RWPE2 (cell line): ENCODE measurements around the gene PES1.
"Not testable (repeated sequence)": the region's sequence is repeated elsewhere in the genome, so short reads cannot be mapped to it uniquely, and the experiment has no call there.

ENCODE experiments used
- ATAC-seq: fragments of 200-7000 bp; cut with Tn5 transposase; 3 replicates; pipeline ENCODE4 v1.9.1; 2021; ENCODE audit warnings: low read depth
- DNase-seq: peaks from one replicate; pipeline ENCODE4 v3.0.0-alpha.2; 2020; ENCODE audit warnings: low spot score
- H3K27ac ChIP-seq: fragments of 450-650 bp; 2 replicates; pipeline ENCODE4 v1.5.1; 2017; ENCODE audit warnings: mild to moderate bottlenecking; ENCODE audit not compliant: poor library complexity, severe bottlenecking
- H3K27me3 ChIP-seq: fragments of 250-450 bp; sonication (Bioruptor Pico); 2 replicates; pipeline ENCODE4 v1.5.1; 2021; ENCODE audit warnings: mild to moderate bottlenecking, moderate library complexity; ENCODE audit not compliant: insufficient read depth, poor library complexity, severe bottlenecking
- H3K36me3 ChIP-seq: fragments of 250-450 bp; sonication (Bioruptor Pico); 2 replicates; pipeline ENCODE4 v1.5.1; 2020; ENCODE audit warnings: low read depth, mild to moderate bottlenecking, moderate library complexity
- H3K4me1 ChIP-seq: fragments of 250-450 bp; sonication (Bioruptor Pico); 2 replicates; pipeline ENCODE4 v1.5.1; 2021; ENCODE audit warnings: mild to moderate bottlenecking, moderate library complexity; ENCODE audit not compliant: insufficient read depth, poor library complexity, severe bottlenecking
- H3K4me3 ChIP-seq: fragments of 250-450 bp; sonication (Bioruptor Pico); 2 replicates; pipeline ENCODE4 v1.5.1; 2021; ENCODE audit warnings: mild to moderate bottlenecking, moderate library complexity; ENCODE audit not compliant: severe bottlenecking
- H3K9me3 ChIP-seq: fragments of 250-450 bp; sonication (Bioruptor Pico); 2 replicates; pipeline ENCODE4 v1.5.1; 2021; ENCODE audit warnings: mild to moderate bottlenecking, moderate library complexity; ENCODE audit not compliant: severe bottlenecking
- TF ChIP-seq, protein P1 (sequence below): fragments of 450-650 bp; IDR thresholded peaks from one replicate; pipeline ENCODE4 v1.5.1; 2017; ENCODE audit warnings: mild to moderate bottlenecking, moderate library complexity; ENCODE audit not compliant: poor library complexity, severe bottlenecking

The PES1 gene

DNA sequence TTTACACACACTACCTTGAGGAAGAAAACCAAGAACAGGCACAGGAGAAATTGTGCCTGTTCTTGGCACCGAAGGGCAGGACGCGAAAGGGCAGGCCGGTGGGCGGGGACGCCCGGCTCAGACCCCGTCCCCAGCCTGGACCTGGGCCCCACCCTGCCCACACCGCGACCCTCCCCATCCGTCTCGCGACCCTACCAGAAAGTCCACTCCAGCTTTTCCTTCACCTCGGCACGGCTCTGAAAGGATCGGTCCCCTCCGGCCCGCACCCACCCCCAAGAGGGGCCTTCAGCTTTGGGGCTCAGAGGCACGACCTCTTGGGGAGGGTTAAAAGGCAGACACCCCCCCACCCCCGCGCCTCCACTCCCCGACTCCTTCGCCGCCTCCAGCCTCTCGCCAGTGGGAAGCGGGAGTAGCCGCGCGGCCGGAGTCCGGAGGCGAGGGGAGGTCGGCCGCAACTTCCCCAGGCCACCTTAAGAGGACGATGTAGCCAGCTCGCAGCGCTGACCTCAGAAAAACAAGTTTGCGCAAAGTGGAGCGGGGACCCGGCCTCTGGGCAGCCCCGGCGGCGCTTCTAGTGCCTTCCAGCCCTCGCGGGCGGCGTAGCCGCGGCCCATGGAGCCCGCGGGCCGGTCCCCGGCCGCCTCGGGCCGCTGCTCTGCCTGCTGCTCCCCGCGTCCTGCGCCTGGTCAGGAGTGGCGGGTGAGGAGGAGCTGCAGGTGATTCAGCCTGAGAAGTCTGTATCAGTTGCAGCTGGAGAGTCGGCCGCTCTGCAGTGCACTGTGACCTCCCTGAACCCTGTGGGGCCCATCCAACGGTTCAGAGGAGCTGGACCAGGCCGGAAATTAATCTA, 49.5 kb downstream of the PES1 start:
- H3K4me3 ChIP-seq: no peak overlapping the region

DNA sequence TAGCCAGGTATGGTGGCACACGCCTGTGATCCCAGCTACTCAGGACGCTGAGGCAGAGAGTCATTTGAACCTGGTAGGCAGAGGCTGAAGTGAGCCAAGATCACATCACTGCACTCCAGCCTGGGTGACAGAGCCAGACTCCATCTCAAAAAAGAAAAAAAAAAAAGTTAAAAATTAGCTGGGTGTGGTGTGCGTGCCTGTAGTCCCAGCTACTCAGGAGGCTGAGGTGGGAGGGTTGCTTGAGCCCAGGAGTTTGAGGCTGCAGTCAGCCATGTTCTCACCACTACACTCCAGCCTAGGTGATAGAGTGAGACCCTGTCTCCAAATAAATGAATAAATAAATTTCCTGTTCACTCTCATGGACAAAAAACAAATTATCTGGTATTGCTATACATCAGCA, 50.2 kb downstream of the PES1 start:
- not testable (repeated sequence) for H3K4me1 ChIP-seq, H3K4me3 ChIP-seq, H3K9me3 ChIP-seq, H3K27ac ChIP-seq, DNase-seq, ATAC-seq, H3K36me3 ChIP-seq, H3K27me3 ChIP-seq

More for the DNA sequence above, 49.5 kb downstream of the PES1 start:
- TF ChIP-seq, protein P1, sequence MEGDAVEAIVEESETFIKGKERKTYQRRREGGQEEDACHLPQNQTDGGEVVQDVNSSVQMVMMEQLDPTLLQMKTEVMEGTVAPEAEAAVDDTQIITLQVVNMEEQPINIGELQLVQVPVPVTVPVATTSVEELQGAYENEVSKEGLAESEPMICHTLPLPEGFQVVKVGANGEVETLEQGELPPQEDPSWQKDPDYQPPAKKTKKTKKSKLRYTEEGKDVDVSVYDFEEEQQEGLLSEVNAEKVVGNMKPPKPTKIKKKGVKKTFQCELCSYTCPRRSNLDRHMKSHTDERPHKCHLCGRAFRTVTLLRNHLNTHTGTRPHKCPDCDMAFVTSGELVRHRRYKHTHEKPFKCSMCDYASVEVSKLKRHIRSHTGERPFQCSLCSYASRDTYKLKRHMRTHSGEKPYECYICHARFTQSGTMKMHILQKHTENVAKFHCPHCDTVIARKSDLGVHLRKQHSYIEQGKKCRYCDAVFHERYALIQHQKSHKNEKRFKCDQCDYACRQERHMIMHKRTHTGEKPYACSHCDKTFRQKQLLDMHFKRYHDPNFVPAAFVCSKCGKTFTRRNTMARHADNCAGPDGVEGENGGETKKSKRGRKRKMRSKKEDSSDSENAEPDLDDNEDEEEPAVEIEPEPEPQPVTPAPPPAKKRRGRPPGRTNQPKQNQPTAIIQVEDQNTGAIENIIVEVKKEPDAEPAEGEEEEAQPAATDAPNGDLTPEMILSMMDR: no peak
- Histone ChIP-seq H3K27me3 (no peaks in the 10 kb centered on the region), H3K36me3 (no peaks in the 10 kb centered on the region), H3K4me1 (no peaks in the 10 kb centered on the region), H3K9me3 (no peaks in the 10 kb centered on the region), H3K27ac (no peak overlapping the region)
- no peak for DNase-seq
- ATAC-seq: no peak

DNA sequence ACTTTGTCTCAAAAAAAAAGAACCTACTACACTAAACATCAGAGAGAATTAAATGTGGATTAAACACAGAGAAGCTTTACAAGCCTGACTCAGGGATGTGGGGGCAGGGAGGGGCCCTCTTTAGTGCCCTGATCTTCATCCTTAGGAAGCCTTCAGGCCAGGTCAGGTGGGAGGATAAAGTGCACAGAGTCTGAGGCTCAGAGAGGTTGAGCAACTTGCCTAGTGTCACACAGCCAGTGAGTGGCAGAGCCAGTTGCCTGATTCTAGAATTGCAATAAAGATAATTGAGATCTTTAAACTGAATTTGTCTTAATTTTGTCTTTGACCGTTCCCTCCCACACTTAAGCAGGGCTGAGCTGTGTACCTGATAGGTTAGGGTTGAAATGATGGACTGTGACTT, 52.3 kb downstream of the PES1 start:
- no peaks in the 10 kb centered on the region for H3K36me3 ChIP-seq
- DNase-seq: no peak
- H3K4me3 ChIP-seq: no peak overlapping the region
- no peak for ATAC-seq
- no peaks in the 10 kb centered on the region for H3K27me3 ChIP-seq
- no peaks in the 10 kb centered on the region for H3K4me1 ChIP-seq
- TF ChIP-seq, protein P1: no peak
- no peak overlapping the region for H3K27ac ChIP-seq
- no peaks in the 10 kb centered on the region for H3K9me3 ChIP-seq

DNA sequence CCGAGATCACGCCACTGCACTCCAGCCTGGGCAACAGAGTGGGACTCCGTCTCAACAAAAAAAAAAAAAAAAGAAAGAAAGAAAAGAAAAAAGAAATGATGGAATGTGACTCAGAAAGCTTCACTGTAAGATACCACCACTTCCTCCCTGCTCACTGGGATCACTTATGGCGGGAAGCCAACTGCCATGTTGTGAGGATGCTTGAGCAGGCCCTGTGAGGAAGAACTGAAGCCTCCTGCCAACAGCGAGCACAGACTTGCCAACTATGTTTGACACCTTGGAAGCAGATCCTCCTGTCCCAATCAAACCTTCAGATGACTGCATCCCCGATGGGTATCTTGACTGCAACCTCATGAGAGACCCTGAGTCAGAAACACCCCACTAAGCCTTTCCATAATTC, 53.4 kb downstream of the PES1 start:
- no peaks in the 10 kb centered on the region for H3K4me1 ChIP-seq
- ATAC-seq: no peak; the same call in 2 of the 3 replicates

DNA sequence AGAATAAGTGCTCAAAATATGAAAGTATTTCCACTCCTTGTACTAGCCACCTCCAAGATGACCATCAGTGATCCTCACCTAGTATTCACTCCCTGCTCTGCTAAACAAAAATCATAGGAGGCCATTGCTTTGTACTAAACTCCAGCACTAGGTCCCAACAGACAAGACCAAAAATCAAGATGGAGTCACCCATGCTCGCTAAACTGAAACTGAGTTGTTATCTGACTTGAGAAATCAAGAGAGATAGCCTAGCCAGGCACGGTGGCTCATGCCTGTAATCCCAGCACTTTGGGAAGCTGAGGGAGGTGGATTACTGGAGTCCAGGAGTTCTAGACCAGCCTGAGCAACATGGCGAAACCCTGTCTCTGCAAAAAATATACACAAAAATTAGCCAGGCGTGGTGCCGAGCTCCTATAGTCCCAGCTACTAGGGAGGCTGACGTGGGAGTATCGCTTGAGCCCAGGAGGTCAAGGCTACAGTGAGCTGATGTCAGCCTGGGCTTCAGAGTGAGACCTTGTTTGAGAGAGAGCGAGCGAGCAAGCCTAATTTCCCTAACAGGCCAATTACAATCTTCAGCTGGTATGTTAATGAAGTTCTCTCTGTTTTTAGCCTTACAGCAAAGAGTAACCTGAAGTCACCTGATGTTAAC, 54.5 kb downstream of the PES1 start:
- H3K27ac ChIP-seq: no peak overlapping the region
- H3K36me3 ChIP-seq: no peaks in the 10 kb centered on the region
- H3K27me3 ChIP-seq: no peaks in the 10 kb centered on the region
- H3K9me3 ChIP-seq: no peaks in the 10 kb centered on the region
- no peak for ATAC-seq
- DNase-seq: no peak
- TF ChIP-seq, protein P1: no peak
- H3K4me1 ChIP-seq: no peaks in the 10 kb centered on the region
- H3K4me3 ChIP-seq: no peak overlapping the region

More for the DNA sequence above, 53.4 kb downstream of the PES1 start:
- no peak for DNase-seq
- H3K9me3 ChIP-seq: no peaks in the 10 kb centered on the region
- TF ChIP-seq, protein P1: no peak
- no peak overlapping the region for H3K4me3 ChIP-seq
- H3K36me3 ChIP-seq: no peaks in the 10 kb centered on the region
- no peak overlapping the region for H3K27ac ChIP-seq
- H3K27me3 ChIP-seq: no peaks in the 10 kb centered on the region
